Right lobe of liver (tissue), 4 donors: ENCODE results near the gene GAL3ST1.

Experiments used
- POLR2A ChIP-seq: fragments of 450-650 bp; IDR thresholded peaks from one replicate; pipeline ENCODE4 v1.6.1; 2017; ENCODE audit warnings: antibody characterized with exemption, mild to moderate bottlenecking
- TF ChIP-seq, protein P1 (sequence below), 4 donors: fragments of 200-600 bp in 3 of 4; fragments of 450-650 bp in 1 of 4; IDR thresholded peaks; one replicate each; pipeline versions ENCODE4 v1.5.1 to v1.8.0; 2016 to 2022; ENCODE audit warnings: antibody characterized with exemption in 4 of 4, mild to moderate bottlenecking in 2 of 4
- donor health status: DM: no; HTN: no; CAD: no.
- donor health status: DM: no; HTN: no; CAD: no.
- donor health status: DM: no; HTN: yes; CAD: no.

DNA sequence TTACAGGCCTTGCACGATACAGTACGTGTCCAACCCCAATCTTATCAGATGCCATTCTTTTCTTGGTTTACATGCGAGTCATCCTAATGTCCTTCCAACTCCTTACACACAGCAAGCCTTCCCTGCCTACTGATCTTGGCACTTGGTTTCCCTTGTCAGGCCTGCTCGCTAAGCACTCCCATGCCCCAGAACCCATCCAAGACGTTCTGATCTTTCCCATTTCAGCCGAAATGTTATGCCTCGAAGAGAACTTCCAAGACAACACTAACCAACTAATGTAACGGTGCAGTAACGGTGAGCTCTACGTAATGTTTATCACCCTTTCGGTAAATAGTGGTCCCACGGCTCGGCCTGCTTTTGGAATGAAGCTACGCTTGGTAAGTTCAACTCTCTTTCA, 16.7 kb upstream of the GAL3ST1 start:
- TF ChIP-seq, protein P1, sequence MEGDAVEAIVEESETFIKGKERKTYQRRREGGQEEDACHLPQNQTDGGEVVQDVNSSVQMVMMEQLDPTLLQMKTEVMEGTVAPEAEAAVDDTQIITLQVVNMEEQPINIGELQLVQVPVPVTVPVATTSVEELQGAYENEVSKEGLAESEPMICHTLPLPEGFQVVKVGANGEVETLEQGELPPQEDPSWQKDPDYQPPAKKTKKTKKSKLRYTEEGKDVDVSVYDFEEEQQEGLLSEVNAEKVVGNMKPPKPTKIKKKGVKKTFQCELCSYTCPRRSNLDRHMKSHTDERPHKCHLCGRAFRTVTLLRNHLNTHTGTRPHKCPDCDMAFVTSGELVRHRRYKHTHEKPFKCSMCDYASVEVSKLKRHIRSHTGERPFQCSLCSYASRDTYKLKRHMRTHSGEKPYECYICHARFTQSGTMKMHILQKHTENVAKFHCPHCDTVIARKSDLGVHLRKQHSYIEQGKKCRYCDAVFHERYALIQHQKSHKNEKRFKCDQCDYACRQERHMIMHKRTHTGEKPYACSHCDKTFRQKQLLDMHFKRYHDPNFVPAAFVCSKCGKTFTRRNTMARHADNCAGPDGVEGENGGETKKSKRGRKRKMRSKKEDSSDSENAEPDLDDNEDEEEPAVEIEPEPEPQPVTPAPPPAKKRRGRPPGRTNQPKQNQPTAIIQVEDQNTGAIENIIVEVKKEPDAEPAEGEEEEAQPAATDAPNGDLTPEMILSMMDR (IDR thresholded peaks at IDR 0.05): no peak
- TF ChIP-seq POLR2A: no peak
